B cell (primary cell): Measurements from ENCODE around the gene BRIP1. TPM values are rescaled to one million over a fixed set of nuclear protein-coding genes. Genes with fewer than 3 reads are reported as not detected.

Source experiments
- ATAC-seq: fragments of 200-7000 bp; cut with Tn5 transposase; one replicate; pipeline ENCODE4 v1.10.0; 2021; ENCODE audit warnings: low read depth, mild to moderate bottlenecking, moderate number of reproducible peaks, moderate library complexity
- CTCF ChIA-PET: fragments of 350-600 bp; sonication (Branson Sonifier 250); formaldehyde crosslinking; loops from one replicate; lab custom pipeline; 2021; ENCODE audit warnings: antibody characterized with exemption, inconsistent platforms; lab: Charles Lee
- POLR2A ChIA-PET: fragments of 350-600 bp; sonication (Branson Sonifier 250); formaldehyde crosslinking; loops from one replicate; lab custom pipeline; 2021; ENCODE audit warnings: antibody characterized with exemption; lab: Charles Lee
- DNase-seq: peaks from one replicate; pipeline ENCODE4 v3.0.0; 2013
- H2AFZ ChIP-seq: 2 replicates; pipeline ENCODE4 v1.6.1; 2012; ENCODE audit warnings: mild to moderate bottlenecking, low read depth, low read length; ENCODE audit not compliant: insufficient read depth, poor library complexity, severe bottlenecking
- H3K27ac ChIP-seq, 2 donors: 1 replicate in 1 of 2; 2 replicates in 1 of 2; pipeline ENCODE4 v1.5.1; 2012 to 2013; ENCODE audit warnings: low read length in 2 of 2, mild to moderate bottlenecking in 2 of 2, moderate library complexity in 1 of 2
- H3K27me3 ChIP-seq, 4 experiments: fragments of 200-600 bp in 1 of 4; sonication (generic) in 1 of 4; replicated peaks in 1 of 4; 1 replicate in 2 of 4; 2 replicates in 2 of 4; pipeline versions ENCODE4 v1.6.1 to v1.7.0; 2013 to 2016; ENCODE audit warnings: low read length in 3 of 4, mild to moderate bottlenecking in 2 of 4, mixed read lengths in 1 of 4, moderate library complexity in 1 of 4; ENCODE audit not compliant: insufficient read depth in 4 of 4, control insufficient read depth in 3 of 4; ENCODE audit errors: control extremely low read depth in 1 of 4
- H3K36me3 ChIP-seq, 2 experiments: replicated peaks in 1 of 2; 1 replicate in 1 of 2; 2 replicates in 1 of 2; pipeline versions ENCODE4 v1.6.1 to v1.7.1; 2013; ENCODE audit warnings: low read length in 1 of 2; ENCODE audit not compliant: insufficient read depth in 2 of 2, control insufficient read depth in 1 of 2; ENCODE audit errors: control extremely low read depth in 1 of 2, extremely low read depth in 1 of 2
- H3K4me1 ChIP-seq, 2 donors: fragments of 200-600 bp in 1 of 2; sonication (generic) in 1 of 2; 1 replicate in 1 of 2; 2 replicates in 1 of 2; pipeline versions ENCODE4 v1.5.1 to v1.6.1; 2013 to 2017; ENCODE audit warnings: low read length in 2 of 2; ENCODE audit not compliant: control insufficient read depth in 2 of 2, insufficient read depth in 2 of 2
- H3K4me2 ChIP-seq: replicated peaks from 2 replicates; pipeline ENCODE3; 2012; ENCODE audit warnings: mild to moderate bottlenecking, low read depth, low read length; ENCODE audit not compliant: poor library complexity, severe bottlenecking
- H3K4me3 ChIP-seq, 5 experiments: fragments of 200-600 bp in 1 of 5; sonication (generic) in 1 of 5; 1 replicate in 3 of 5; 2 replicates in 2 of 5; pipeline versions ENCODE4 v1.5.1 to v1.7.0; 2011 to 2016; ENCODE audit warnings: low read length in 4 of 5, mild to moderate bottlenecking in 4 of 5, low read depth in 2 of 5, control low read depth in 1 of 5, moderate library complexity in 1 of 5; ENCODE audit not compliant: insufficient read depth in 1 of 5; ENCODE audit errors: control extremely low read depth in 1 of 5, extremely low read depth in 1 of 5
- H3K79me2 ChIP-seq: fragments of 200-600 bp; sonication (generic); one replicate; pipeline ENCODE4 v1.6.0; 2016; ENCODE audit warnings: low read length; ENCODE audit not compliant: control insufficient read depth, insufficient read depth
- H3K9ac ChIP-seq: fragments of 200-600 bp; sonication (generic); 2 replicates; pipeline ENCODE4 v1.6.1; 2017; ENCODE audit warnings: mild to moderate bottlenecking, low read length, moderate library complexity
- H3K9me3 ChIP-seq, 3 donors: one replicate each; pipeline versions ENCODE4 v1.6.1 to v1.7.1; 2013; ENCODE audit warnings: low read length in 2 of 3; ENCODE audit not compliant: control insufficient read depth in 2 of 3, insufficient read depth in 1 of 3; ENCODE audit errors: control extremely low read depth in 1 of 3
- H4K20me1 ChIP-seq: 2 replicates; pipeline ENCODE4 v1.6.0; 2012; ENCODE audit warnings: mild to moderate bottlenecking, low read length; ENCODE audit not compliant: insufficient read depth, control insufficient read depth, poor library complexity, severe bottlenecking
- H3K27ac Mint-ChIP-seq: one replicate; pipeline ENCODE4 v1.8.0; 2021; ENCODE audit warnings: mixed read lengths
- H3K27me3 Mint-ChIP-seq: one replicate; pipeline ENCODE4 v1.8.0; 2021; ENCODE audit warnings: mixed read lengths
- H3K4me1 Mint-ChIP-seq: one replicate; pipeline ENCODE4 v1.8.0; 2021; ENCODE audit warnings: mixed read lengths
- H3K4me3 Mint-ChIP-seq: one replicate; pipeline ENCODE4 v1.8.0; 2021; ENCODE audit warnings: mixed read lengths
- H3K9me3 Mint-ChIP-seq: one replicate; pipeline ENCODE4 v1.8.0; 2022; ENCODE audit warnings: mixed read lengths; ENCODE audit not compliant: insufficient read depth
- CTCF ChIP-seq: fragments of 200-600 bp; IDR thresholded peaks from one replicate; pipeline ENCODE4 v1.8.0; 2022; ENCODE audit warnings: antibody characterized with exemption, mild to moderate bottlenecking
- EZH2 ChIP-seq: IDR thresholded peaks from 2 replicates; pipeline ENCODE4 v1.6.1; 2012; ENCODE audit warnings: borderline replicate concordance, low read depth, mild to moderate bottlenecking, moderate library complexity, low read length; ENCODE audit not compliant: insufficient read depth, poor library complexity, severe bottlenecking
- WGBS: methylation state at CpG from one replicate; pipeline ENCODE4 v1.1.5; 2013; ENCODE audit warnings: missing lambda C conversion rate; ENCODE audit not compliant: insufficient coverage; 5-methylcytosine and 5-hydroxymethylcytosine counted together
- intact Hi-C: fragments of 100-400 bp; cut with micrococcal nuclease; formaldehyde crosslinking; loops from one replicate; pipeline ENCODE4 v1.10.0; 2022
- polyA plus RNA-seq: library from polyadenylated mRNA; depleted of rRNA; stranded (reverse); fragments of >200 nt; gene quantifications from 2 replicates; pipeline ENCODE4 v1.2.3, GENCODE V29; 2012
- total RNA-seq, 2 donors: library from RNA; stranded (reverse); fragments of 120-200 nt in 1 of 2; gene quantifications; 1 replicate in 1 of 2; 2 replicates in 1 of 2; pipeline versions ENCODE4 v1.2.3 to v1.2.4, GENCODE V29; 2013 to 2022

Gene BRIP1
- total and polyA plus RNA-seq, 2 donors (not counting 1 experiment from before 2014, with no cell fraction given) = 0.89 to 2.4 TPM

GRCh38 chr17:61755668-61756067, 107.7 kb downstream of the BRIP1 start:
- H3K9me3 ChIP-seq = peaks cover 0 to 3% (median 0%) of the 10 kb centered on the region in 3 donors
- H3K9me3 Mint-ChIP-seq = no peaks in the 10 kb centered on the region
- ChIA-PET CTCF (no interaction called here), POLR2A (no interaction called here)
- H3K4me2 ChIP-seq = no peak overlapping the region
- H3K4me3 ChIP-seq = no peak overlapping the region
- peaks cover 0 to 3% of the 10 kb centered on the region in 2 donors for H3K4me1 ChIP-seq
- no peak overlapping the region for H3K9ac ChIP-seq
- H3K4me1 Mint-ChIP-seq = peaks cover 4% of the 10 kb centered on the region
- no peak overlapping the region for H3K27ac Mint-ChIP-seq
- H3K4me3 Mint-ChIP-seq = no peak overlapping the region
- TF ChIP-seq CTCF (no peak), EZH2 (no peak)
- DNase-seq (no peak), ATAC-seq (no peak)
- H3K27me3 Mint-ChIP-seq = no peaks in the 10 kb centered on the region
- H3K36me3 ChIP-seq = no peaks in the 10 kb centered on the region
- no peak overlapping the region for H3K27ac ChIP-seq
- 100% methylated on average over 2 of the region's 5 CpGs for WGBS
- H4K20me1 ChIP-seq = no peaks in the 10 kb centered on the region
- intact Hi-C loops = no loop called here
- no peaks in the 10 kb centered on the region for H3K79me2 ChIP-seq
- H2AFZ ChIP-seq = no peak overlapping the region
- no peaks in the 10 kb centered on the region for H3K27me3 ChIP-seq

- H3K27me3 Mint-ChIP-seq = no peaks in the 10 kb centered on the region
- Histone ChIP-seq H3K27ac (no peak overlapping the region), H2AFZ (no peak overlapping the region), H3K27me3 (no peaks in the 10 kb centered on the region), H4K20me1 (no peaks in the 10 kb centered on the region), H3K4me3 (no peak overlapping the region), H3K79me2 (no peaks in the 10 kb centered on the region), H3K9ac (no peak overlapping the region), H3K4me1 (peaks cover 0 to 3% of the 10 kb centered on the region in 2 donors), H3K4me2 (no peak overlapping the region), H3K36me3 (no peaks in the 10 kb centered on the region), H3K9me3 (peaks cover 0 to 3% (median 0%) of the 10 kb centered on the region in 3 donors)
- DNase-seq = no peak
- no peak overlapping the region for H3K27ac Mint-ChIP-seq
- ChIA-PET CTCF (no interaction called here), POLR2A (no interaction called here)
- H3K4me3 Mint-ChIP-seq = no peak overlapping the region
- ATAC-seq = no peak
- peaks cover 7% of the 10 kb centered on the region for H3K4me1 Mint-ChIP-seq
- TF ChIP-seq CTCF = no peak
- TF ChIP-seq EZH2 = no peak
- H3K9me3 Mint-ChIP-seq = no peaks in the 10 kb centered on the region
- intact Hi-C loops = no loop called here
These were observed 108.2 kb downstream of the BRIP1 start for GRCh38 chr17:61755078-61755477.
